ENCODE results near the gene SPTAN1. TPM values are rescaled to one million over a fixed set of nuclear protein-coding genes. Genes with fewer than 3 reads are reported as not detected.

SPTAN1 gene
- total and polyA plus RNA-seq, 4 donors, result 70.0 to 438 (median 237) TPM

GRCh38 chr9:128625391-128626146 lies 73.2 kb downstream of the SPTAN1 start:
- ATAC-seq (ENCODE audit: insufficient read depth, low FRiP score) (no peak), DNase-seq (no peak)
- Histone ChIP-seq H3K4me1 (ENCODE audit: control insufficient read depth in 5 of 5, insufficient read depth in 5 of 5, low read length in 5 of 5) (no peaks in the 10 kb centered on the region), H3K9ac (ENCODE audit: insufficient read depth in 1 of 2, low read length in 2 of 2) (no peak overlapping the region), H3K27me3 (ENCODE audit: control insufficient read depth in 3 of 3, insufficient read depth in 3 of 3, low read length in 2 of 3) (no peaks in the 10 kb centered on the region), H3K9me3 (ENCODE audit: control insufficient read depth in 4 of 4, insufficient read depth in 3 of 4, low read length in 3 of 4) (peaks cover 0 to 3% (median 0%) of the 10 kb centered on the region in 4 donors), H3K36me3 (ENCODE audit: control insufficient read depth in 4 of 4, insufficient read depth in 4 of 4, low read length in 4 of 4) (peaks cover 23 to 81% (median 56%) of the 10 kb centered on the region in 4 donors), H3K27ac (ENCODE audit: low read depth in 1 of 2, low read length in 1 of 2) (no peak overlapping the region), H3K4me3 (no peak overlapping the region)
- 89 to 92% methylated on average over 20 of the region's 20 CpGs for WGBS, 2 donors
- TF ChIP-seq CTCF (IDR thresholded peaks at IDR 0.05; ENCODE audit: control extremely low read depth, extremely low read depth), result no peak

GRCh38 chr9:128626181-128626580 lies 73.8 kb downstream of the SPTAN1 start:
- Histone ChIP-seq H3K4me3 (no peak overlapping the region), H3K4me1 (ENCODE audit: control insufficient read depth in 5 of 5, insufficient read depth in 5 of 5, low read length in 5 of 5) (no peaks in the 10 kb centered on the region), H3K27me3 (ENCODE audit: control insufficient read depth in 3 of 3, insufficient read depth in 3 of 3, low read length in 2 of 3) (no peaks in the 10 kb centered on the region), H3K36me3 (ENCODE audit: control insufficient read depth in 4 of 4, insufficient read depth in 4 of 4, low read length in 4 of 4) (peaks cover 18 to 78% (median 50%) of the 10 kb centered on the region in 4 donors), H3K9me3 (ENCODE audit: control insufficient read depth in 4 of 4, insufficient read depth in 3 of 4, low read length in 3 of 4) (peaks cover 0 to 3% (median 0%) of the 10 kb centered on the region in 4 donors), H3K27ac (ENCODE audit: low read depth in 1 of 2, low read length in 1 of 2) (no peak overlapping the region), H3K9ac (ENCODE audit: insufficient read depth in 1 of 2, low read length in 2 of 2) (no peak overlapping the region)
- DNase-seq, result no peak
- TF ChIP-seq CTCF (IDR thresholded peaks at IDR 0.05; ENCODE audit: control extremely low read depth, extremely low read depth), result no peak
- no peak for ATAC-seq (ENCODE audit: insufficient read depth, low FRiP score)
- 90 to 95% methylated on average over 16 of the region's 16 CpGs for WGBS, 2 donors

- no peak overlapping the region for H3K27ac ChIP-seq (ENCODE audit: low read depth in 1 of 2, low read length in 1 of 2)
- WGBS, 2 donors, result 93 to 97% methylated on average over 15 of the region's 15 CpGs
- H3K9ac ChIP-seq (ENCODE audit: insufficient read depth in 1 of 2, low read length in 2 of 2), result no peak overlapping the region
- no peak overlapping the region for H3K4me3 ChIP-seq
- H3K36me3 ChIP-seq (ENCODE audit: control insufficient read depth in 4 of 4, insufficient read depth in 4 of 4, low read length in 4 of 4), result peaks cover 15 to 78% (median 53%) of the 10 kb centered on the region in 4 donors
- no peak for DNase-seq
- H3K4me1 ChIP-seq (ENCODE audit: control insufficient read depth in 5 of 5, insufficient read depth in 5 of 5, low read length in 5 of 5), result no peaks in the 10 kb centered on the region
- no peaks in the 10 kb centered on the region for H3K27me3 ChIP-seq (ENCODE audit: control insufficient read depth in 3 of 3, insufficient read depth in 3 of 3, low read length in 2 of 3)
- TF ChIP-seq CTCF (IDR thresholded peaks at IDR 0.05; ENCODE audit: control extremely low read depth, extremely low read depth), result no peak
- peaks cover 0 to 3% (median 0%) of the 10 kb centered on the region in 4 donors for H3K9me3 ChIP-seq (ENCODE audit: control insufficient read depth in 4 of 4, insufficient read depth in 3 of 4, low read length in 3 of 4)
- ATAC-seq (ENCODE audit: insufficient read depth, low FRiP score), result no peak
These were observed 74.8 kb downstream of the SPTAN1 start for GRCh38 chr9:128627127-128627715.

Data from lung (tissue), 12 donors.